Brain pericyte (primary cell): Measurements from ENCODE around the gene CARMIL1.

Source experiments
- DNase-seq: peaks from one replicate; pipeline ENCODE4 v3.0.0-alpha.2; 2012; ENCODE audit warnings: low read depth, low spot score

CARMIL1 gene

GRCh38 chr6:25613415-25613814, 334.2 kb downstream of the CARMIL1 start:
- no peak for DNase-seq

GRCh38 chr6:25614052-25614451, 334.9 kb downstream of the CARMIL1 start:
- DNase-seq, result no peak

- DNase-seq, result no peak
Observed at GRCh38 chr6:25615471-25615870, 336.3 kb downstream of the CARMIL1 start.

GRCh38 chr6:25617997-25618396, 338.8 kb downstream of the CARMIL1 start:
- no peak for DNase-seq

- no peak for DNase-seq
Observed at GRCh38 chr6:25619217-25619616, 340.0 kb downstream of the CARMIL1 start.

GRCh38 chr6:25620391-25620790, 341.2 kb downstream of the CARMIL1 start:
- no peak for DNase-seq

GRCh38 chr6:25623065-25623464, 343.9 kb downstream of the CARMIL1 start:
- no peak for DNase-seq

GRCh38 chr6:25623879-25624278, 344.7 kb downstream of the CARMIL1 start:
- no peak for DNase-seq

GRCh38 chr6:25627001-25627400, 347.8 kb downstream of the CARMIL1 start:
- DNase-seq, result no peak

- DNase-seq, result no peak
Observed at GRCh38 chr6:25628471-25629197, 349.5 kb downstream of the CARMIL1 start.

- DNase-seq, result no peak
Observed at GRCh38 chr6:25629198-25629576, 350.0 kb downstream of the CARMIL1 start.

GRCh38 chr6:25630508-25631278, 351.5 kb downstream of the CARMIL1 start:
- no peak for DNase-seq

- DNase-seq, result no peak
Observed at GRCh38 chr6:25635886-25636317, 356.7 kb downstream of the CARMIL1 start.

GRCh38 chr6:25637211-25637610, 358.0 kb downstream of the CARMIL1 start:
- DNase-seq, result no peak

- no peak for DNase-seq
Observed at GRCh38 chr6:25637960-25638434, 358.8 kb downstream of the CARMIL1 start.

- no peak for DNase-seq
Observed at GRCh38 chr6:25639653-25640052, 360.5 kb downstream of the CARMIL1 start.

- DNase-seq, result no peak
Observed at GRCh38 chr6:25640446-25640845, 361.3 kb downstream of the CARMIL1 start.

GRCh38 chr6:25640891-25641290, 361.7 kb downstream of the CARMIL1 start:
- DNase-seq, result no peak

- no peak for DNase-seq
Observed at GRCh38 chr6:25641377-25641776, 362.2 kb downstream of the CARMIL1 start.

GRCh38 chr6:25641940-25642666, 362.9 kb downstream of the CARMIL1 start:
- no peak for DNase-seq

GRCh38 chr6:25642667-25643328, 363.6 kb downstream of the CARMIL1 start:
- DNase-seq, result no peak

GRCh38 chr6:25645916-25646315, 366.7 kb downstream of the CARMIL1 start:
- DNase-seq, result no peak
